GM21825 (cell line): ENCODE results near the gene CIPC.

Source experiments
- ATAC-seq: cut with Tn5 transposase; IDR thresholded peaks from one replicate; pipeline ENCODE4 v1.9.1; 2021; ENCODE audit warnings: mild to moderate bottlenecking, moderate library complexity; ENCODE audit not compliant: unreplicated experiment

CIPC gene

DNA sequence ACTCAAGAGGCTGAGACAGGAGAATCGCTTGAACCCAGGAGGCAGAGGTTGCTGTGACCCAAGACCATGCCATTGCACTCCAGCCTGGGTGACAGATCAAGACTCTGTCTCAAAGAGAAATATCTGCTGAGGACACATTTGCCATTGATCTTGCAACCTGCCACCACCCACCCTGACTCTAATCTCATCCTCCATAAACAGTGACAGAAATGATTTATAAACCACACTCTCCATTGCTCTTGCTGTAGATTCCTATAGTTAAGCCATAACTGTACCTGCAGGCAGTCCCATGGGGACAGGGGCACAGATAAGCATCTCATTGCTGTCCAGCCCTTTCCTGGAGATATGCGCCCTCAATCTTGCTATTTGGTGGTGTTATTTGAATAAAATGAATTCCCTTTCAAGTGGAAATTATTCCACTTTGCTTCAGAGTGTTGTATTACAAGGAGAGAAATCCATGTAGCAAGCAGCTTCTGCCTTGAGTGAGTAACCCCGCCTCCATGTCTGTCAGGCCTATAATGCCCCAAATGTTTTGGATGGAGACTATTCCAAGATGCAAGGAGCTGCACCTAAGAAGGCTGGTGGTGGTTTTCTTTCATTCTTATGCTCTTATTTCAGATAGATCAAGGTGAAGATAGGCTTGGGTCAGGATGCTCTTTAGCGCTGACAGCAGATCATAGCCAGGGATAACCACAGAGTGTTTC, 46.5 kb downstream of the CIPC start:
- ATAC-seq = no peak

DNA sequence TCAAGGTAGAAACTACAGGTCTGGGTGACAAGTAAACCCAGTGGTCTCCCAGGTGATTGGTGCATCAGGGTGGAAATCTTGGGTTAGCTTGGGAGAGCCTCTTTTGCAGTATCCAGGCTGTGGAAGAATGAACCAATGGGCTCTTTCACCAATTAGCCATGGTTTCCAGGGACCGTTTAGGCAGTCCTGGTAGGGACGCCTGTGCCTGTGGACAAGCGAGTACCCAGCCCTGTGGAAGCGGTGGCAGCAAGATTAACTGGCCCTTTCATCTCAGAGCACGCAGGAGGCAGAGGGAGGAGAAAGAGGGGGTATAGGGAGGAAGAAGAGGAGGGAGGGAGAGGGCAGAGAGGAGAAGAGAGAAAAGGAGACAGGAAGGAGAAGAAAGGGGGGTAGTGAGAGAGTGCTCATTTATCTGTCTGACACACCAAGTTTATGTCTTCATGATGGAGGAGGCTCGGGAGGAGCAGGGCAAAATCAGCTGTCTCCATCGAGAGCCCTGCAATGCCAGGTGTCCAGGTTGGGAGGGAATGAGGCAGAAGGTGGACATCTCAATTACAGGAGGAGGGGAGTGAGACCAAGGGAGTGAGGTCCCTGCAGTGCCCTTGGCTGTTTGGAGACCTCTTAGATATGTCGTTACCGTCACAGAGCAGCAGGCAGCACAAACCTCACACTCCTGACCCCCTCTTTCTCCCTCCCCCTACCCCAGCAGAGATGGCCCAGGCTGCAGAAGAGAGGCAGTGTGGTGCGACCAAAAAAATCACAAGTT, 48.1 kb downstream of the CIPC start:
- ATAC-seq = no peak

DNA sequence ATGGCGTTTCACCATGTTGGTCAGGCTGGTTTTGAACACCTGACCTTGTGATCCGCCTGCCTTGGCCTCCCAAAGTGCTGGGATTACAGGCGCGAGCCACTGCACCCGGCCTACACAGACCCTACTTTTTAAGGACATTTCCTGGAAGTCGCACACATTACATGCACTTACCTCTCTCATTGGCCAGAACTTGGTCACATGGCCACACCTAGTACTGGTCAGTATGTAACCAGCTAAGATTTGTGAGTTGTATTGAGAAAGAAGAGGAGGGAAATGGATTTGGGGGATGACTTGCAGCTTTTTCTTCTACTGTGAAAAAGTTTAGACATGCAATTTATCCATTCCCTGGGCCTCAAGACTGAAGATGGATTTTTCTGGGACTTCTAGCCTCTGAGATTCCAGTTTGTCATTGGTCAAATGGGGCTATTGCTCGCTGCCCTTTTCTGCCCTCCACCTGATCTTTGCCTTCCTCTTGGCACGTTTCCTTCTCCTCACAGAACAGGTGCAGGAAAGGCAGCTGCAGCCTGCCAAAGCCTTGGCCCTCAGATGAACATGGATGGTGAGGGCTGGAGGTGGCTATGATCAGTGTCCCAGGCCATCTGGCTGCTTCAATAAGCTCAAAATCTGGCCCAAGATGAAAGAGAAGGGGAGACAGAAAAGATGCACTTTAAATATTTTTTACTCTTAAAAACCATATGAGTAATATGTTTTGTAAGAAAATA, 50.6 kb downstream of the CIPC start:
- no peak for ATAC-seq

DNA sequence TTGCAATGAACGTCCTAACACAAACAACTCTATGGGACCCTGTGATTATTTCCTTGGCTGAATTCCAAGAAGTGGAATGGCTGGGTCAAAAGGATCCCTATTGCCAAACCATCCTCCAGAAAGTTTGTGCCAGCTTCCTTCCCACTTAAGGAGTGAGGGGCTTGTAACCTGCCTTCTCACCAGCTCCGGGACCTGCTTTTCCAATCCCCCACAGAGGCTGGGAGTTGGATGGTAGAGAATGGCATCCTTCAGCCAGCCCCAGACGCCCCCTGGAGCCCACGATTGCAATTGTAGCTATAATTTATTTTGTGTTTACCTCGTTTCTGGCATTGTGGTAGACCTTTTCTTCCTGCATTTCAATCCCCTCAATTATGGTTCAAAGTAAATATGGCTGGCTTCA, 53.2 kb downstream of the CIPC start:
- ATAC-seq = no peak

- ATAC-seq = no peak
These were observed 54.0 kb downstream of the CIPC start for GRCh38 chr14:77151918-77152588.

DNA sequence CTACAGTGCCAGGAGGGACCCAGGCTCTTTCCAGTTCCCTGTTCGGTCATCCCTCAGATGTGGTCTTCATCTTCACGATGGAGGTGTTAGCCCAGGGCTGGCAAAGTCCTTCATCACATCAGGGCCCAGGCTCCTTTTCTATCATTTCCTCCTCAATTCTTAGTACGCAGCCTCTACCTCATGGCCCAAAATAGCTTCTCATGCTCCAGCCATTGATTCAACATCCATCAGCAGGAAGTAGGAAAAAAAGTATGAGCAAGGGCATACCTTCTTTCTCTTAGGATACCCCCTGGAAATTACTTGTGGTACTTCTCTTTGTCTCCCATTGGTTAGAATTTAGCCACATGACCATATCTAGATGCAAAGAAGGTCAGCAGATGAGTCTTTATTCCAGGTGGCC, 55.7 kb downstream of the CIPC start:
- no peak for ATAC-seq

- no peak for ATAC-seq
These were observed 56.4 kb downstream of the CIPC start for GRCh38 chr14:77154421-77154820.

DNA sequence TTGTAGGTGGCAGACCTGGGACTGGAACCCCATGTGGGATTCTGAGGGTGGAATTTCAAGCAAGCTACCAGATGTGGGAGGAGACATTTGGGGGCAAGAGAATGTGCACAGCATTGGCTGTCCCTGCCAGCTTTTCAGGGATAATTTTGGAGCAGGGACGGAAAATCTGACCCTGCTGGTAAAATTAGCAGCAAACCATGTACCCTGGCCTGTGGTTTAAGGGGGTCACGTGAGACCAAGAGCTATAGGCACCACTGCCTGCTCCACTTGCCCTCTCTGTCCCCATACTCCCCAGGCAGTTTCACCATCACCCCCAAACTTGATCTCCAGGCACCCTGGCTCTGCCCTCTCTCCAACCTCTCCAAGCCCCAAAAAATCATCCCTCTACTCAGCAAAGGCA, 57.0 kb downstream of the CIPC start:
- no peak for ATAC-seq

DNA sequence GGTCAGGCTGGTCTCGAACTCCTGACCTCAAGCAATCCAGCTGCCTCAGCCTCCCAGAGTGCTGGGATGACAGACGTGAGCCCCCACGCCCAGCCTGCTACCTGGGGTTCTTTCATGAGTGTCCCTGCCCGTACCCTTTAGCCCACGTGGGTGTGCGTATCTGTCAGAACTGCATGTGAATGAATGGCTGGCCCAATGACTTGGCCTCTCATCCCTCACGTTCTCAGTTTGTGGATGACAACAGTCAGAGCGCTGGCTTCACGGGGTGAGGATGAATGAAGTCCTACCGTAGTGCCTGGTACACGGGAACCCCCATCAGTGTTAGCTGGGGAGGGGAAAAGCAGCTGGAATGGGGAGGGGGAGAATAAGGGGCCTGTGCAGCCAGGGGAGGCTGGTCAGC, 59.7 kb downstream of the CIPC start:
- no peak for ATAC-seq

GRCh38 chr14:77158175-77158881, 60.3 kb downstream of the CIPC start:
- no peak for ATAC-seq

- no peak for ATAC-seq
These were observed 60.8 kb downstream of the CIPC start for GRCh38 chr14:77158882-77159255.

GRCh38 chr14:77161011-77161410, 63.0 kb downstream of the CIPC start:
- no peak for ATAC-seq
